Neural progenitor cell (in vitro differentiated cells): Measurements from ENCODE around the gene DOLPP1.
"Not testable (repeated sequence)": the region's sequence is repeated elsewhere in the genome, so short reads cannot be mapped to it uniquely, and the experiment has no call there.

Source experiments
- CTCF ChIP-seq: fragments of 200-600 bp; sonication (generic); IDR thresholded peaks from 2 replicates; pipeline ENCODE4 v1.5.1; 2017; ENCODE audit warnings: antibody characterized with exemption, mild to moderate bottlenecking
- EZH2 ChIP-seq: fragments of 200-600 bp; sonication (generic); IDR thresholded peaks from 2 replicates; pipeline ENCODE4 v1.6.1; 2017; ENCODE audit warnings: antibody characterized with exemption, mild to moderate bottlenecking, moderate library complexity
- EZH2phosphoT487 ChIP-seq: fragments of 200-600 bp; sonication (generic); IDR thresholded peaks from 2 replicates; pipeline ENCODE4 v1.6.1; 2017; ENCODE audit warnings: antibody characterized with exemption

GRCh38 chr9:129130271-129130670, 49.4 kb downstream of the DOLPP1 start:
- TF ChIP-seq CTCF, EZH2phosphoT487, EZH2: not testable (repeated sequence)
